Panc1 (cell line): Measurements from ENCODE around the gene PCDH7. TPM values are rescaled to one million over a fixed set of nuclear protein-coding genes. Genes with fewer than 3 reads are reported as not detected.
A peak's percentile ranks its signal among the peaks of the same experiment; 100 is the strongest.

Source experiments
- ATAC-seq: fragments of 200-7000 bp; cut with Tn5 transposase; 2 replicates; pipeline ENCODE4 v1.9.1; 2020; ENCODE audit warnings: mild to moderate bottlenecking, moderate library complexity
- BruUV-seq: library from RNA; stranded (reverse); fragments of 400-500 nt; replicated peaks from 2 replicates; lab custom pipeline; 2021; lab: Mats Ljungman, UMichigan
- CTCF ChIA-PET: fragments of 300-600 bp; sonication (Branson Sonifier 250); formaldehyde crosslinking; loops from one replicate; lab custom pipeline; 2022; ENCODE audit warnings: antibody characterized with exemption; lab: Charles Lee
- POLR2A ChIA-PET: fragments of 300-600 bp; sonication (Branson Sonifier 250); formaldehyde crosslinking; loops from one replicate; lab custom pipeline; 2022; ENCODE audit warnings: antibody characterized with exemption; lab: Charles Lee
- DNase-seq: peaks from one replicate; pipeline ENCODE4 v3.0.0-alpha.2; 2010; ENCODE audit warnings: low read depth, low spot score
- H3K27ac ChIP-seq: 2 replicates; pipeline ENCODE4 v1.5.1; 2011; ENCODE audit warnings: mild to moderate bottlenecking, low read length, inconsistent platforms
- H3K27me3 ChIP-seq: fragments of 200-500 bp; sonication (Bioruptor generic); 2 replicates; pipeline ENCODE4 v1.6.0; 2014; ENCODE audit warnings: low read length, inconsistent platforms; ENCODE audit not compliant: control insufficient read depth, insufficient read depth
- H3K36me3 ChIP-seq: fragments of 200-500 bp; sonication (Bioruptor generic); 2 replicates; pipeline ENCODE4 v1.5.1; 2014; ENCODE audit warnings: inconsistent platforms, mild to moderate bottlenecking, low read length, moderate library complexity; ENCODE audit not compliant: control insufficient read depth, insufficient read depth
- H3K4me1 ChIP-seq: 2 replicates; pipeline ENCODE4 v1.5.1; 2011; ENCODE audit warnings: inconsistent platforms, mild to moderate bottlenecking, low read length, moderate library complexity; ENCODE audit not compliant: control insufficient read depth, insufficient read depth
- H3K4me3 ChIP-seq, 2 experiments: 2 replicates each; pipeline ENCODE4 v1.5.1; 2011 to 2012; ENCODE audit warnings: low read depth in 2 of 2, low read length in 2 of 2, mild to moderate bottlenecking in 2 of 2, inconsistent platforms in 1 of 2, moderate library complexity in 1 of 2
- H3K9me3 ChIP-seq: fragments of 200-500 bp; sonication (Bioruptor generic); 2 replicates; pipeline ENCODE4 v1.5.1; 2014; ENCODE audit warnings: low read depth, mild to moderate bottlenecking, inconsistent platforms, low read length, moderate library complexity; ENCODE audit not compliant: control insufficient read depth, insufficient read depth
- REST ChIP-seq, 2 experiments: IDR thresholded peaks; 2 replicates each; pipeline ENCODE4 v1.6.1; 2011 to 2012; ENCODE audit warnings: low read depth in 2 of 2, control low read depth in 1 of 2, low read length in 1 of 2, mild to moderate bottlenecking in 1 of 2, moderate library complexity in 1 of 2; ENCODE audit not compliant: insufficient read depth in 1 of 2
- SIN3A ChIP-seq: IDR thresholded peaks from 2 replicates; pipeline ENCODE4 v1.6.1; 2012; ENCODE audit warnings: low read depth, mild to moderate bottlenecking, low read length, moderate library complexity, borderline replicate concordance; ENCODE audit not compliant: insufficient read depth
- in situ Hi-C: cut with HindIII; loops from 2 replicates; pipeline ENCODE4 v1.10.0; 2016; ENCODE audit warnings: low sequenced_read_pairs, low pct_unique_long_range_greater_than_20kb
- intact Hi-C: fragments of 100-400 bp; cut with micrococcal nuclease; formaldehyde crosslinking; loops from one replicate; pipeline ENCODE4 v1.10.0; 2022; ENCODE audit not compliant: unreplicated experiment
- total RNA-seq: library from RNA; stranded (reverse); gene quantifications from one replicate; pipeline ENCODE4 v1.2.1, GENCODE V29; 2021; ENCODE audit not compliant: unreplicated experiment
- TF ChIP-seq, protein P1 (sequence below): fragments of 450-650 bp; IDR thresholded peaks from 2 replicates; pipeline ENCODE4 v1.5.1; 2017; ENCODE audit warnings: mild to moderate bottlenecking

Gene PCDH7
- total RNA-seq, 1 experiment from 2014 or later: 31.6 TPM

- BruUV-seq: no TSS peak
- Histone ChIP-seq H3K4me1 (no peaks in the 10 kb centered on the region), H3K9me3 (no peaks in the 10 kb centered on the region), H3K36me3 (no peaks in the 10 kb centered on the region), H3K4me3 (no peak overlapping the region), H3K27ac (no peak overlapping the region), H3K27me3 (no peaks in the 10 kb centered on the region)
- CTCF ChIA-PET: no interaction called here
- ATAC-seq (no peak), DNase-seq (no peak)
- intact Hi-C loops: no loop called here
- in situ Hi-C loops: no loop called here
- TF ChIP-seq, protein P1, sequence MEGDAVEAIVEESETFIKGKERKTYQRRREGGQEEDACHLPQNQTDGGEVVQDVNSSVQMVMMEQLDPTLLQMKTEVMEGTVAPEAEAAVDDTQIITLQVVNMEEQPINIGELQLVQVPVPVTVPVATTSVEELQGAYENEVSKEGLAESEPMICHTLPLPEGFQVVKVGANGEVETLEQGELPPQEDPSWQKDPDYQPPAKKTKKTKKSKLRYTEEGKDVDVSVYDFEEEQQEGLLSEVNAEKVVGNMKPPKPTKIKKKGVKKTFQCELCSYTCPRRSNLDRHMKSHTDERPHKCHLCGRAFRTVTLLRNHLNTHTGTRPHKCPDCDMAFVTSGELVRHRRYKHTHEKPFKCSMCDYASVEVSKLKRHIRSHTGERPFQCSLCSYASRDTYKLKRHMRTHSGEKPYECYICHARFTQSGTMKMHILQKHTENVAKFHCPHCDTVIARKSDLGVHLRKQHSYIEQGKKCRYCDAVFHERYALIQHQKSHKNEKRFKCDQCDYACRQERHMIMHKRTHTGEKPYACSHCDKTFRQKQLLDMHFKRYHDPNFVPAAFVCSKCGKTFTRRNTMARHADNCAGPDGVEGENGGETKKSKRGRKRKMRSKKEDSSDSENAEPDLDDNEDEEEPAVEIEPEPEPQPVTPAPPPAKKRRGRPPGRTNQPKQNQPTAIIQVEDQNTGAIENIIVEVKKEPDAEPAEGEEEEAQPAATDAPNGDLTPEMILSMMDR: no peak
- POLR2A ChIA-PET: no interaction called here
These were observed 24.0 kb upstream of the PCDH7 start for GRCh38 chr4:30696191-30696590.

GRCh38 chr4:30714408-30715031 is 5.6 kb upstream of the PCDH7 start:
- in situ Hi-C loops (no loop called here), intact Hi-C loops (loop anchor here (10.0 kb wide), 1 partner anchor 1400 kb away; no protein-coding TSS in a partner anchor)
- H3K27me3 ChIP-seq: no peaks in the 10 kb centered on the region
- DNase-seq (no peak), ATAC-seq (0 out of 2 replicates have a peak, but pooled peaks have one; percentile 50)
- H3K4me3 ChIP-seq: no peak overlapping the region
- H3K27ac ChIP-seq: no peak overlapping the region
- no TSS peak for BruUV-seq
- peaks cover 6% of the 10 kb centered on the region for H3K4me1 ChIP-seq
- TF ChIP-seq REST (IDR thresholded peaks at IDR 0.05; ENCODE audit: insufficient read depth in 1 of 2, low read depth in 2 of 2, low read length in 1 of 2) (no peak), SIN3A (no peak)
- TF ChIP-seq, protein P1: peak; percentile 76
- ChIA-PET POLR2A (interaction anchor here (0.7 kb wide), 1 partner anchor 344 kb away, joined by 5 read pairs; no protein-coding TSS in a partner anchor), CTCF (no interaction called here)
- H3K9me3 ChIP-seq: no peaks in the 10 kb centered on the region
- no peaks in the 10 kb centered on the region for H3K36me3 ChIP-seq
